HG03280 (cell line): Measurements from ENCODE around the gene ALDH16A1.
"Not testable (repeated sequence)": the region's sequence is repeated elsewhere in the genome, so short reads cannot be mapped to it uniquely, and the experiment has no call there.

Experiments
- ATAC-seq: cut with Tn5 transposase; IDR thresholded peaks from one replicate; pipeline ENCODE4 v1.9.1; 2021; ENCODE audit warnings: mild to moderate bottlenecking, moderate library complexity; ENCODE audit not compliant: unreplicated experiment

ALDH16A1 gene

DNA sequence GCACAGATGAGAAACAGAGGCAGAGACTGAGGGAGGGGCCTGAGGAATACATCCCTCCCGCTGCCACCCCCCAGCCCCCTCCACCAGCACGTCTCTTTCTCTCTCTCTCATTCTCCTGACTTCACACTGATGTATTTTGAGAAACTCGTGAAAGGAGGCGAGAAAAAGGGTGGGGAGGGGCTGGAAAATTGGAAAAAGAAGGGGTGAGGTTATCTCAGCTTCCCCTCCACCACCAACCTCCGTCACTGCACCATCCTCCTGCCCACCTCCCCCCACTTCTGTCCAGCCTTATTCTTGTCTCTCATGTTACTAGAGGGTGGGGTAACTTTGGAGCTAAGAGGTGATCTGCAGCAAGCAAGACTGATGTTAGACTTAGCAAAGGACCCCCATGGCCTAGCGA is 13.2 kb upstream of the ALDH16A1 start:
- ATAC-seq: no peak

DNA sequence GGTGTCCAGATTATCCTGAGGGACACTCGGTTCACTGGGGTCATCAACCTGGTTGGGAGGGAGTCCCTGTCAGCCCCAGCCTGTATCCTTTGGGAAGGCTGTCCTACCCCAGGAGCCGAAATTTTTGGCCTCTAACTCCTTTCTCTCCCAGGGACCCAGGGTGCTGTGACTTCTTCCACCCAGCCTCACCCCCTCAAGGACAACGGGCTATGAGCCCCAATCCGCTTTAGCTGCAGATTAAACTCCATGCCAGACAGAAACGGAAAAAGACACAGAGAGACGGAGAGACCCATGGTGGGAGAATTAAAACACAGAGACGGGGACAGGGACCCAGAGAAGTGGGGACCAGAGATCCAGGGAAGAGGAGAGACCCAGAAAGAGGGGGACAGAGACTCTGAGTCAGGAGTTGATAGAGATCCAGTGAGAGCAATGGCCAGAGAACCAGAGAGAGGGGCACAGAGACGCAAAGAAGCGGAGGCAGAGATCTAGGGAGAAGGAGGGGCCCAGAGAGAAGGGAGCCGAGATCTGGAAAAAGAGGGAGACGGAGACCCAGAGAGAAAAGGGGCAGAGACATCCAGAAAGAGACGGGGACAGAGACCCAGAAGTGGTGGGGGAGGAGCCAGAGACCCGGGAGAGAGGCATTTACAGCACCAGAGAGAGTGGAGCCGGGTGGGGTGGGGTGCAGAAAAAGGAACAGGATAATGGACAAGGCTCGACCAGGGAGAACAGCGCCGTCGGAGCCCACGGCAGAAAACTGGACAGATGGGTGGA is 12.4 kb upstream of the ALDH16A1 start:
- no peak for ATAC-seq

DNA sequence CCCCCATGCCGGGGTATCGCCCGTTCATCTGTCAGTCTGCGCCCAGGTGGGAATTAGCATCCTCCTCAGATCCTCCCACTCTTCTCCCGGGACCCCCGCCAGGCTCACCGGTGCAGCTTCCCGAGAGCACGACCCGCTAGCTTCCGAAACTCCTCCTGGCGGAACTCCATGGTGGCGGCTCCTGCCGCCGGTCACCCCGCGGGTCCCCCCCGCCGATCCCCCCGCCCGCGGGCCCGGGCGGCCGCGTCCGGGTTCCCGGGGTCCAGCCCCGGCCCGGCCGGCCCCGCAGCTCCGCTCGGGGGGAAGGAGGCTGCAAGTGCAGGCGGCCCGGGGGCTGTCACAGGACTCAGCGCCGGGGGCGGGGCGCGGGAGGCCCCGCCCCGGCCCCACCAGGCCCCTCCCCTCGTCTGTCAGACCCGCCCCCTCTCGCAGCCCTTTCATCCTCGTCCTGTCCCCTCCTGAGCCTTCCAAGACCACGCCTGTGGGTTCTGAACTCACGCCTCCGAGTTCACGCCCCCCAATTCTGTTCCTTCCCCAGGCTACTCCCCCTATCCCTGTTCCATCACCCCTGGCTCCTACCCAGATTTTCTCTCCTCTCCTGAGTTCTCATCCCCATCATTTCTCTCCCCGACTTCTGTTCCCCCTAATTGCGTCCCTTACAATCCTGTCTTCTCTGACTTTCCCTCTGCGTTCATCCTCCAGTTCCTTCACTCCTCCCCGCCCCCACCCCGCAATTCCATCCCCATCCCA is 11.6 kb upstream of the ALDH16A1 start, which contains the start of gene SLC17A7:
TSS of gene SLC17A7 (minus strand) at position 318 of the 750 bp plus-strand sequence. CDS start at position 170, 148 bp downstream.
- no peak for ATAC-seq

DNA sequence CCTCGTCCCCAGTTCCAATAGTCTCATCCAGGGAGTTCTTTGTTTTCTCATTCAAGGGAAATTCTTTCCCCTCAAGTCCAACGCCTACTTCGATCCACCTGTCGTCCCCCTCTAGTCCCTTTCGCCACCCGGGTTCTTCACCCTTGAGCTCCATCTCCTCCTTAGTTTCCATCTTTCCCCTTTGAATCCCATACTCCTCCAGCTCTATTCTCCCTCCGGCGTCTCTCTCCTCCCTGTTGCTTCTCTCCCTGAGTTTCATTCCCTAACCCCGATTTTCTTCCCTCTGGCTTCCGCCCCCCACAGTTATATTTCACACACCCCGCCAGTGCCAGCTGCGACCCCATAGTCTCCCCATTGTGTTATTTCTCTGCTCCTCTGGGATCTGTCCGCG is 11.1 kb upstream of the ALDH16A1 start:
- no peak for ATAC-seq

DNA sequence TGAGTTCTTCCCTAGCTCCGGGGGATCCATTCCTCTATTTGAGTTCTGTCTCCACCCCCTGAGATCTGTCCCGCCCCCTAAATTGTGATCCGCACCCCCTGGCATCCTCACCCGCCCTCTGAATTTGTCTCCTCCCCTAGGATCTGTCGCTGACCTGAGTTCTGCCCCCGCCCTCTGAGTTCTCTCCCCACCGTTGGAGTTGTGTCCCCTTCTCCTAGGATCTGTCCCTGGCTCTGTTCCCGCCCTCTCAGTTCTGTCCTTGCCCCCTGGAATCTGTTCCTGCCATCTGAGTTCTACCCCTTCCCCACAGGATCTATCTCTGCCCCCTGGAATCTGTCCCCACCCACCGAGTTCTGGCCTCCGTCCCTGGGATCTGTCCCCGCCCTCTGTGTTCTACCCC is 10.7 kb upstream of the ALDH16A1 start:
- no peak for ATAC-seq

DNA sequence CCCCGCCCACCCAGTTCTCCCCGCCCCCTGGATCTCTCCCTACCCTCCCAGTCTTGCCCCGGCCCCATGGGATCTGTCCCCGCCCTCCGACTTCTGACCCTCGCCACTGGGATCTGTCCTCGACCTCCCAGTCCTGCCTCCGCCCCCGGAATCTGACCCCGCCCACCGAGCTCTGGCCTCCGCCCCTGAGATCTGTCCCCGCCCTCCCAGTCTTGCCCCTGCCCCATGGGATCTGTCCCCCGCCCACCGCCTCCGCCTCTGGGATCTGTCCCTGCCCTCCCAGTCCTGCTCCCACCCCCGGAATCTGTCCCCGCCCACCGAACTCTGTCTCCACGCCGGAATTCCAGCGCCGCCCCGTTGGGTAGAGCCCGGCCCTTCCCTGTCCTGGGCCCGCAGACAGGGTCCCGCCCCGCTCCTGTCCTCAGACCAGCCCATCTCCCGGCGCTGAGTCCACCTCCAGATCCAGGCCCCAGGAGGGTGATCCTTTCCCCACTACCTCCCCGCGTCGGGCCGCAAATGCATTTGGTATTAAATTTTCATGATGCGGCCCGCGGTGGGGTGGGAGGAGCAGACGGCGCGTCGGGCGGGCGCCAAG is 10.2 kb upstream of the ALDH16A1 start:
- ATAC-seq: peak; percentile 22

DNA sequence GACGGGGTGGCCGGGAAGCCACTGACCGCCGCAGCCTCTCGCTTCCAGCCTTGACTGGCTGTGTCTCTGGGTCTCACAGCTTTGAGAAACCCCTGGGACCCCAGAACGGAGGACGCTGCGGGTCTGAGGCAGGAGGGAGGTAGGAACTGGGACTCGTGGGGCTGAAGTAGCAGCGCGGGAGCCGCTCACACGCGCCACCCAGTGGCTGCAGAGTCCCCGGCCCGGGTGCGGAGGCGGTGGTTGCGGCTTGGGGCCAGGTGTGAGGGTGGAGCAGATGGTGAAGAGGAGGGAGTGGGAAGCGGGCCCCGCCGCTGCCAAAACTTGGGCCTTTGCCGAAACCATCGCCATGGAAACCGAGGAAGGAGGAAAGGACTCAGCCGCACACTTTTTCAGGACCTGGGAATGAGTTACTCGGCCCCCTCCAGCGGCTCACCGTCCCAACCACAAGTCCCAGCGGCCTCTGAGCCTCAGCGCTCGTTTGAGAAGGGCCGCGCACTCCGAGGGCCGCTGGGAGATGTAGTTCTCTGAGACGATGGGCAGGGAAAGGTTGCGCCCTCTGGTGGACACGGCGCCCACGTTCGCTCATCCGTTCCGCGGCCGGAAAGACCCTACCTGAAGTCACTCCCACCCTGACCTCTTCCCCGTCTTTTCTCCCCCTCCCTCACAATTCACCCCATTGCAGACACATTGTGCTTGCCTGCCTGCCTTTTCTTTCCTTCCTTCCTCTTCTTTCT is 9.5 kb upstream of the ALDH16A1 start:
- ATAC-seq: peak; percentile 79

DNA sequence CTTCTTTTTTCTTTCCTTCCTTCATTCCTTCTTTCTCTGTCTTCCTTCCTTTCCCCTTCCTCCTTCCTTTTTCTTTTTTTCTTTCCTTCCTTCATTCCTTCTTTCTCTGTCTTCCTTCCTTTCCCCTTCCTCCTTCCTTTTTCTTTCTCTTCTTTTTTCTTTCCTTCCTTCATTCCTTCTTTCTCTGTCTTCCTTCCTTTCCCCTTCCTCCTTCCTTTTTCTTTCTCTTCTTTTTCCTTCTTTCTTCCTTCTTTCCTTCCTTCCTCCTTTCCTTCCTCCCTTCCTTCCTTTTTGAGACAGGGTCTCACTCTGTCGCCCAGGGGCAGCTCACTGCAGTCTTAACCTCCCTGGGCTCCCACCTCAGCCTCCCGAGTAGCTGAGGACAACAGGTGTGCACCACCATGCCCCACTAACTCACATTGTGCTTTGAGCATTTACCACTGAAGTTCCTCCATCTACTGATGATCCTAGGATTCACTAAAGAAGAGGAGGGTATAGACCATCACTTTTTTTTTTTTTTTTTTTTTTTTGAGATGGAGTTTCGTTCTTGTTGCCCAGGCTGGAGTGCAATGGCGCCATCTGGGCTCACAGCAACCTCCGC is 8.8 kb upstream of the ALDH16A1 start:
- ATAC-seq: not testable (repeated sequence)

DNA sequence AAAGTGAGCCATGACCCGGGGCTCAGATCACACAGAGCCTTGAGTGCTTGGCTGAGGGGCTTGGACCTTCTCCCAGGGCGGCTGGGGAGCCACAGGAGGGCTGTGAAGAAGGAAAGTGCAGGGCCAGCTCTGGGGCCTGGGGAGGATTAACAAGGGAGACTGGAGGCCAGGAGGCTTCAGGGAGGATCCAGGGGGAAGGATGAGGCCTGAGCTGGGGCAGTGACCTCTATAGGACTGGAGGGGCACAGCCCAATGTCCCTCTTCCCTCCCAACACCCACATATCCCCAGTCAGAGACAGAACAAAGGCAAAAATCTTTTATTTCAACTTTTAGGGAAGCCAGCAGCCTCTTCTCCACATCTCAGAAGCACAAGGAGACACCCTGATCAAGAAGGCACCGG is 7.0 kb upstream of the ALDH16A1 start:
- no peak for ATAC-seq

DNA sequence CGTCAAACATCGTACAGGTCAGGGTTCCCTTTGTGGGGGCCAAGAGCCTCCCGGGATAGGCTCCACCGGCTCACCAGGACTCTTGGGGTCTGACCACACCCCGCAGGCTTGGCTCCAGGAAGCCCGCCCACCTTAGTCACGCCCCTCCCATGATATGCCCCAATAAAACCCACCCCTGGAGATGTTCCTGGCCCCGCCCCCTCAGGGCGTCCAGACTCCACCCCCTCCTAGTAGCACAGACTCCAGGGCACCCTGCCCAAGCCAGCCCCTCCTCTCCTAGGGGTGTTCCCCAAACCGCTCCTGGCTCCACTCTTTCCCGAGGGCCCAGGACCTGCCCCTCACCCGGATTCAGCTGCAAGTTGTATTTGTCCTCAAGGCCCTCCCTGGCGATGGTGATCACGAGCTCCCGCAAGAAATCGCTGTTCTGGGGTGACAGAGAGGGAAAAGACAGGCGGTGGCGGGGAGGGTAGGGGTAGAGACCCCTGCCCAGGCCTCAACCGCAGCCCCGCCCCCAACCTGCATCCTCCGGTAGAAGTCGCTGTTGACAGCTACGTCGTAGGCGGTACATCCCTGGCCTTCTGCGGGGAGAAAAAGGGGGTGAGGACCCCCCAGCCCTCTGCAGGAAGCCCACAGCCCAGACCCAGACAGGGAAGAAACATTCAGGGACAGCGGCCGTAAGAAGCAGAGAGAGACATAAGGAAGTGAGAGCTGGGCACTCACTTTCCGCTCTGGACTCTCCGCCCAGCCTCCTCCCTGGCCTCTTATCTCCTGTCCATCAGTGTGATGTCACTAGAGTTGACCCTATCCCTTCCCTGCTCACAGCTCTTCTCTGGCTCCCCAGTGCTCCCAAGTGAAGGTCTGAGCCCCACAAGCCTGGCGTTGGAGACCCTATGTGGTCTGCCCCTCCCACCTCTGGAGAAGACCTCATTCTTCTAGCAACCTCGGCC is 5.3 kb upstream of the ALDH16A1 start:
- no peak for ATAC-seq

DNA sequence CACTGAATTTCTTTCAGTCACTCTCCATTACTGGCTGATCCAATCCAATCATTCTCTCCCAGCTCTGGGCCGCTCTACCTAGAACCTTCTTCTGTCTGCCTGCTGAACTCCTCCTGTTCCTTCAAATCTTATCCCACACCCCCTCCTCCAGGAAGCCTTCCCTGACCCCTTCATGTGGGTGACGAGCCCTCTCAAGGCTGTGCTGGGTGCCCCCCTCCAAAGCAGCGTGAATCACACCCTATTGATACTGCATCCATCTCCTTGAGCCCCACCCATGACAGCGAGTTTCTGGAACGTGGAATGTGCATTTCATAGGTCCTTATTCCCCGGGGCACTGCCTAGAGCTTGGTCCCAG is 4.6 kb upstream of the ALDH16A1 start:
- ATAC-seq: no peak

DNA sequence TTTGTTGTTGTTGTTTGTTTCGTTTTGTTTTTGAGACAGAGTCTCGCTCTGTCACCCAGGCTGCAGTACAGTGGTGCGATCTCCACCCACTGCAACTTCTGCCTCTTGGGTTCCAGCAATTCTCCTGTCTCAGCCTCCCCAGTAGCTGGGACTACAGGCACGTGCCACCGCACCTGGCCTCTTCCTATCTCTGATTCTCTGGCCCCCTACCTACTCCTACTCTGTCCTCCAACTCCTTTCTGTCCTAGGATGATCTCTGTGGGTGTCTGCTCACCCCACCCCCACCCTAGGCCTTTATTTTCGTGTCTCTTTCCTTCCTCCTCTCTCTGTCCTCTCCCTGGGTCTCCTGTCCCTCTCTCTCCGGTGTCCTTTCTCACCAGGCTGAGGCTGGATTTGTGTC is 2.6 kb upstream of the ALDH16A1 start:
- no peak for ATAC-seq

DNA sequence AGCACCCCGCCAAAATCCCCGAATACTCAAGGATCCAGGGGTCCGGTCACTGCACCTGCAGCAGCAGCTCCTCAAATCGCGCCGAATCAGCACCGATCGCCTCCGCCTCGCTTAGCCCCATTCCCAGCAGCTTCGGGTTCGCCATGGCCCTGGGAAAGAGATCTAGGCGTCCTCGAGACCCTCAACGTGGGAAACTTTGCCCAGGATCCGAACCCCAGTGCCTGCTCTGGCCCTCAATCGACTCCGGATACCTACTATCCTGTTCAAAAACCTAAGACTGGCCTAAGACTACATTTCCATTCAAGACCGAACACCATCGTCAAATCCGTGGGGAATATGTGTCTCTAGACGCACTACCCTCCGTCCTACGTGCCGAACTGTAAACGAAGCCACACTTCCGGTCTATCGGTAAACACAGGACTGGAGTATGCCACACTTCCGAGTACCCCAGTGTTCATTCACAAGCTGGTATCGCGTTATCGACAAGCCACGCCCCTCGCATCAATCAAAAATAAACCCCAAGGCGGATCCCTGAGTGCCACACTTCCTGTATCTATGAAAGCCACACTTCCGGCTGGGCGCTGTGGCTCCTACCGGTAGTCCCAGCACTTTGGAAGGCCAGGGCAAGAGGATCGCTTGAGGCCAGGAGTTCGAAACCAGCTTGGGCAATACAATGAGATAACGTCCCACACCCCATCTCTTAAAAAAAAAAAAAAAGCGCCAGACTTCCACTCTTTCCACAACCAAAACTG is 1.4 kb upstream of the ALDH16A1 start, which contains the start of gene PIH1D1:
TSS of gene PIH1D1 (minus strand) at position 385 of the 752 bp plus-strand sequence. CDS start at position 145, 240 bp downstream.
- peak; percentile 60 for ATAC-seq

DNA sequence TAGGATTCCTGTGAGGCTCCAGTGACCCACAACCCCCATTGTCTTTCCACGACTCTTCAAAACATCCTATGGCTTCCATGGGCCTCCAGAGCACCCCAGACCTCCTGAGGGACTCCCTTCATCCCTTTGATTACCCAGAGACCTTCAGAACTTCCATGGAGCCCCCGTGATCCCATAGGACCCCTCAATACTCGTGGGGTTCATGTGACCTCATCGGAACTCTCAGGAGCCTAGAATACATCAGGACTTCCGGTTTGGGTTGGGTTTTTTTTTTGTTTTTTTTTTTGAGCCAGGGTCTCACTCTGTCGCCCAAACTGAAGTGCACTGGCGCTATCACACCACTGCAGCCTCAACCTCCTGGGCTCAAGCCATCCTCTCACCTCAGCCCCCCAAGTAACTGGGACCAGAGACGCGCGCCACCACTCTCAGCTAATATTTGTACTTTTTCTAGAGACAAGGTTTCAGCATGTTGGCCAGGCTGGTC is 774 bp downstream of the ALDH16A1 start:
- ATAC-seq: no peak

DNA sequence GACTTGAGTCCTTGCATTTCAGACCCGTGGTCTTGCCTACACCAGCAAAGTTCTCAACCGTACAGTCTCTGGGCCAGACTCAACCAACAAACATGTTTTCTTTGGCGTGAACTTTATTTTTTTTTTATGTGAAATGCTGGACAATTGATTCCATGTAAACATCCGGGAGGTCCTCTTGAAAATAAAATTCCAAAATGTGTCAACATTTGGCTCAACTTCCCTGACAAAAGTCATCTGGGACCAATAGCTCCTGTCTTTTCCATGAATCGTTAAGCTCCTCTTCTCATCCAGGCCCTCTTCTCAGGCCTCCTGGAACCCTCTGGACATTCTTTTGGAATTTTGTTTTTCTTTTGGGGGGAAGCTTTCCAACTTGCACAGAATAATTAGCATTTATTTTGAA is 2.7 kb downstream of the ALDH16A1 start:
- ATAC-seq: no peak

DNA sequence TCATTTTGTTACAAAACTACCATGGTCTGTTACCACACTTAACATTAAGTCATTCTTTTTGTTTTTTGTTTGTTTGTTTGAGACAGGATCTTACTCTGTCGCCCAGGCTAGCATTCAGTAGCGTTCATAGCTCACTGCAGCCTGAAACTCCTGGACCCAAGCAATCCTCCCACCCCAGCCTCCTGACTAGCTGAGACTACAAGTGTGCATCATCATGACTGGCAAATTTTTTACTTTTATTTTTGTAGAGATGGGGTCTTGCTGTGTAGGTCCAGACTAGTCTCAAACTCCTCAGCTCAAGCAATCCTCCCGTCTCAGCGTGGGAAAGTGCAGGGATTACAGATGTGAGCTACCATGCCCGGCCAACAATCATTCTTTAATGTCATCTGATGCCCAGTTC is 3.3 kb downstream of the ALDH16A1 start:
- ATAC-seq: no peak

DNA sequence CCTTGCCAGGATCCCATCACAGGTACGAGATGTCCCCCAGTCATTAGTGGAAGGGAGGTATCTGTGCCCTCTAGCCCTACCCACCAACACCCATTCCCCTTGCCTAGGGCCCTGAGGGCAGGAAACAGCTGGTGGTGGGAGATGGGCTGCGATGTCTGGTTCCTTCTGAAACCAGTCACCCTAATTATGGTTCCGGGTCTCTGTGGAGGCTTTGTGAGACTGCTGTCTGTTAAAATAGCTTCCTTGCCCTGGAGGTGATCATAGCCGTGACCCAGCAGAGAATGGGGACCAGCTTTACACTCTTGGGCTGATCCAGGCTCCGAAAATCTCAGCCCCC is 5.5 kb downstream of the ALDH16A1 start:
- ATAC-seq: no peak

DNA sequence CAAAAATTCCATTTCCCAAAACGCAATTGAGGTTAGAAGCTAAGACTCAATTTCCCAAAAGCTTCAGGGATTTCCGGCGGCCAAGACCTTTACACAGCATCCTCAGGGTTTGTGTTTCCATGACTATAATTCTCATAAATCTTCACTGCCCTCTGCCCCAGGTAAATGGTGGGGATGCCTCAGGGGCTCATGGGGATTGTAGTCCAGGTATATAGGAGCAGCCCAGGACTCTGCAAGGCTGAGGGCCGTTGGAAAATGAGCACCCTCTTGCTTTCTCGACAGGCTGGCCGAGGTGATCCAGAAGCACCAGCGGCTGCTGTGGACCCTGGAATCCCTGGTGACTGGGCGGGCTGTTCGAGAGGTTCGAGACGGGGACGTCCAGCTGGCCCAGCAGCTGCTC is 6.4 kb downstream of the ALDH16A1 start:
- ATAC-seq: no peak

DNA sequence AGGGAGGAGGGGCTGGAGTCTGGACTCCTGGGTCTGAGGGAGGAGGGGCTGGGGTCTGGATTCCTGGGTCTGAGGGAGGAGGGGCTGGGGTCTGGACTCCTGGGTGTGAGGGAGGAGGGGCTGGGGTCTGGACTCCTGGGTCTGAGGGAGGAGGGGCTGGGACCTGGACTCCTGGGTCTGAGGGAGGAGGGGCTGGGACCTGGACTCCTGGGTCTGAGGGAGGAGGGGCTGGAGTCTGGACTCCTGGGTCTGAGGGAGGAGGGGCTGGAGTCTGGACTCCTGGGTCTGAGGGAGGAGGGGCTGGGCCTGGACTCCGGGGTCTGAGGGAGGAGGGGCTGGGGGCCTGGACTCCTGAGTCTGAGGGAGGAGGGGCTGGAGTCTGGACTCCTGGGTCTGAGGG is 8.1 kb downstream of the ALDH16A1 start:
- ATAC-seq: not testable (repeated sequence)
